GM12878 (cell line): Measurements from ENCODE around the gene NT5C1A. TPM values are rescaled to one million over a fixed set of nuclear protein-coding genes. Genes with fewer than 3 reads are reported as not detected.

ENCODE experiments used
- ATAC-seq: fragments of 200-7000 bp; cut with Tn5 transposase; 3 replicates; pipeline ENCODE4 v1.9.1; 2020; ENCODE audit warnings: mild to moderate bottlenecking, moderate library complexity
- BruUV-seq: library from RNA; stranded (reverse); fragments of 400-500 nt; replicated peaks from 2 replicates; lab custom pipeline; 2021; lab: Mats Ljungman, UMichigan
- CTCF ChIA-PET: fragments of 300-600 bp; sonication (Branson Sonifier 250); formaldehyde crosslinking; extraction: SDS; loops from one replicate; lab custom pipeline; 2021; ENCODE audit warnings: inconsistent platforms; lab: Yijun Ruan, JAX
- POLR2A ChIA-PET: fragments of 350-600 bp; formaldehyde crosslinking; extraction: SDS; loops from one replicate; lab custom pipeline; 2021; ENCODE audit warnings: inconsistent platforms; lab: Charles Lee
- RAD21 ChIA-PET: fragments of 300-600 bp; sonication (Branson Sonifier 250); formaldehyde crosslinking; loops from one replicate; lab custom pipeline; 2023; ENCODE audit warnings: antibody characterized with exemption; ENCODE audit not compliant: unreplicated experiment; lab: Charles Lee
- SMC1A ChIA-PET: fragments of 300-600 bp; sonication (Branson Sonifier 250); formaldehyde crosslinking; loops from one replicate; lab custom pipeline; 2023; ENCODE audit not compliant: unreplicated experiment, uncharacterized antibody; lab: Charles Lee
- DNase-seq: peaks from one replicate; pipeline ENCODE4 v3.0.0-alpha.2; 2011; ENCODE audit warnings: low read depth, low spot score
- FAIRE-seq: peaks from 3 replicates; lab custom pipeline; 2011; peaks lifted over from hg19 to GRCh38; lab: Jason Lieb, UNC
- H2AFZ ChIP-seq: 2 replicates; pipeline ENCODE4 v1.6.0; 2011; ENCODE audit warnings: low read depth, low read length, control low read depth; ENCODE audit not compliant: control insufficient read depth
- H3K27ac ChIP-seq: 2 replicates; pipeline ENCODE4 v1.5.1; 2011; ENCODE audit warnings: control low read depth; ENCODE audit not compliant: control insufficient read depth, insufficient read depth
- H3K27me3 ChIP-seq, 2 experiments: replicated peaks in 1 of 2; 2 replicates each; pipeline versions ENCODE4 v1.6.0 to v1.6.1; 2011; ENCODE audit warnings: low read length in 1 of 2; ENCODE audit not compliant: control insufficient read depth in 2 of 2, insufficient read depth in 2 of 2
- H3K36me3 ChIP-seq, 2 experiments: 2 replicates each; pipeline ENCODE4 v1.5.1; 2011; ENCODE audit warnings: low read length in 1 of 2; ENCODE audit not compliant: control insufficient read depth in 2 of 2, insufficient read depth in 2 of 2
- H3K4me1 ChIP-seq: 2 replicates; pipeline ENCODE4 v1.6.1; 2011; ENCODE audit warnings: mild to moderate bottlenecking, low read length, moderate library complexity, mixed read lengths; ENCODE audit not compliant: control insufficient read depth, insufficient read depth
- H3K4me2 ChIP-seq: 2 replicates; pipeline ENCODE4 v1.6.0; 2011; ENCODE audit warnings: control low read depth; ENCODE audit not compliant: control insufficient read depth, insufficient read depth
- H3K4me3 ChIP-seq: fragments of 200-600 bp; sonication (generic); 2 replicates; pipeline ENCODE4 v1.5.1; 2016
- H3K79me2 ChIP-seq: 2 replicates; pipeline ENCODE4 v1.6.0; 2011; ENCODE audit warnings: low read length; ENCODE audit not compliant: control insufficient read depth, insufficient read depth
- H3K9ac ChIP-seq: 2 replicates; pipeline ENCODE4 v1.8.0; 2011; ENCODE audit warnings: low read length, control low read depth, mixed read lengths; ENCODE audit not compliant: control insufficient read depth, insufficient read depth
- H3K9me3 ChIP-seq: replicated peaks from 3 replicates; pipeline ENCODE4 v1.5.1; 2011; ENCODE audit warnings: mild to moderate bottlenecking, low read length; ENCODE audit not compliant: control insufficient read depth, insufficient read depth
- H4K20me1 ChIP-seq: 2 replicates; pipeline ENCODE4 v1.6.0; 2011; ENCODE audit not compliant: control insufficient read depth, insufficient read depth
- BCL11A ChIP-seq: IDR thresholded peaks from 2 replicates; pipeline ENCODE4 v1.6.1; 2011; ENCODE audit warnings: low read depth, low read length
- BMI1 ChIP-seq: fragments of 450-650 bp; IDR thresholded peaks from 2 replicates; pipeline ENCODE4 v1.6.1; 2016; ENCODE audit warnings: mild to moderate bottlenecking, moderate library complexity, borderline replicate concordance
- CBFB ChIP-seq: IDR thresholded peaks from 2 replicates; pipeline ENCODE4 v1.6.1; 2016; ENCODE audit warnings: antibody characterized with exemption, low read depth
- CHD4 ChIP-seq: fragments of 200-600 bp; sonication (generic); IDR thresholded peaks from 2 replicates; pipeline ENCODE4 v1.6.1; 2016; ENCODE audit warnings: mild to moderate bottlenecking
- MEF2A ChIP-seq: IDR thresholded peaks from 2 replicates; pipeline ENCODE4 v1.6.1; 2011; ENCODE audit warnings: low read depth, mild to moderate bottlenecking, low read length, moderate library complexity; ENCODE audit not compliant: insufficient read depth
- NFIC ChIP-seq: IDR thresholded peaks from 2 replicates; pipeline ENCODE4 v1.6.1; 2012; ENCODE audit warnings: low read depth, mild to moderate bottlenecking, inconsistent platforms, low read length, moderate library complexity
- POLR2A ChIP-seq: IDR thresholded peaks from 2 replicates; pipeline ENCODE4 v1.6.1; 2011; ENCODE audit warnings: low read depth, mild to moderate bottlenecking, low read length
- SMAD1 ChIP-seq: fragments of 450-650 bp; IDR thresholded peaks from 2 replicates; pipeline ENCODE4 v1.6.1; 2018; ENCODE audit warnings: mild to moderate bottlenecking, low read depth; ENCODE audit not compliant: partially characterized antibody
- SMC3 ChIP-seq: IDR thresholded peaks from 2 replicates; pipeline ENCODE4 v1.6.1; 2011; ENCODE audit warnings: low read length, improper control_type of control experiment, borderline replicate concordance
- SP1 ChIP-seq: IDR thresholded peaks from one replicate; pipeline ENCODE4 v1.6.1; 2011; ENCODE audit warnings: low read depth, low read length
- TARDBP ChIP-seq: IDR thresholded peaks from 2 replicates; pipeline ENCODE4 v1.6.1; 2016; ENCODE audit warnings: borderline replicate concordance
- TBL1XR1 ChIP-seq: IDR thresholded peaks from 2 replicates; pipeline ENCODE4 v1.6.1; 2012; ENCODE audit warnings: low read depth, low read length, improper control_type of control experiment
- WGBS: methylation state at CpG from one replicate; pipeline ENCODE4 v1.1.6; 2016; ENCODE audit warnings: low lambda C conversion rate; ENCODE audit not compliant: insufficient replicate concordance, insufficient coverage; ENCODE audit errors: missing lambda C conversion rate; 5-methylcytosine and 5-hydroxymethylcytosine counted together
- in situ Hi-C: fragments of 300-500 bp; cut with MboI; formaldehyde crosslinking; loops from 9 replicates; pipeline ENCODE4 v1.14.3; 2018; ENCODE audit warnings: mixed read lengths
- intact Hi-C: fragments of 100-400 bp; cut with micrococcal nuclease; formaldehyde crosslinking; loops from one replicate; pipeline ENCODE4 v1.14.2; 2022; ENCODE audit not compliant: unreplicated experiment
- polyA plus RNA-seq, 11 experiments: library from polyadenylated mRNA; depleted of rRNA in 4 of 11; unstranded in 6 of 11; stranded (reverse) in 5 of 11; fragments of >200 nt; fragmentation: Nextera tagmentation in 4 of 11; fragmentation: Illumina TruSeq in 1 of 11; extraction: Ambion mirVana in 4 of 11; extraction: Trizol in 1 of 11; gene quantifications; 1 replicate in 1 of 11; 2 replicates in 10 of 11; pipeline versions ENCODE4 v1.2.1 to v1.2.3, GENCODE V29; 2011 to 2016; ENCODE audit warnings: inconsistent platforms in 2 of 11, missing spikeins in 2 of 11, low read depth in 1 of 11
- total RNA-seq, 4 experiments: library from RNA; depleted of rRNA in 3 of 4; stranded (reverse); fragments of >200 nt in 3 of 4; fragmentation: Illumina TruSeq in 1 of 4; extraction: Trizol in 1 of 4; gene quantifications; 2 replicates each; pipeline versions ENCODE4 v1.2.1 to v1.2.3, GENCODE V29; 2013 to 2021
- TF ChIP-seq, protein P1 (sequence below): IDR thresholded peaks from 2 replicates; pipeline ENCODE4 v1.6.1; 2011; ENCODE audit warnings: low read depth, low read length, improper control_type of control experiment, borderline replicate concordance
- TF ChIP-seq, protein P2 (sequence below): fragments of 450-650 bp; IDR thresholded peaks from 2 replicates; pipeline ENCODE4 v1.6.1; 2017; ENCODE audit warnings: antibody characterized with exemption, mild to moderate bottlenecking, moderate library complexity

The NT5C1A gene
- total and polyA plus RNA-seq, 10 of the 15 experiments (the other 5 are each of a cell fraction or from before 2014, with no cell fraction given) = 0.05 to 0.77 (median 0.22) TPM; not detected in 1

DNA sequence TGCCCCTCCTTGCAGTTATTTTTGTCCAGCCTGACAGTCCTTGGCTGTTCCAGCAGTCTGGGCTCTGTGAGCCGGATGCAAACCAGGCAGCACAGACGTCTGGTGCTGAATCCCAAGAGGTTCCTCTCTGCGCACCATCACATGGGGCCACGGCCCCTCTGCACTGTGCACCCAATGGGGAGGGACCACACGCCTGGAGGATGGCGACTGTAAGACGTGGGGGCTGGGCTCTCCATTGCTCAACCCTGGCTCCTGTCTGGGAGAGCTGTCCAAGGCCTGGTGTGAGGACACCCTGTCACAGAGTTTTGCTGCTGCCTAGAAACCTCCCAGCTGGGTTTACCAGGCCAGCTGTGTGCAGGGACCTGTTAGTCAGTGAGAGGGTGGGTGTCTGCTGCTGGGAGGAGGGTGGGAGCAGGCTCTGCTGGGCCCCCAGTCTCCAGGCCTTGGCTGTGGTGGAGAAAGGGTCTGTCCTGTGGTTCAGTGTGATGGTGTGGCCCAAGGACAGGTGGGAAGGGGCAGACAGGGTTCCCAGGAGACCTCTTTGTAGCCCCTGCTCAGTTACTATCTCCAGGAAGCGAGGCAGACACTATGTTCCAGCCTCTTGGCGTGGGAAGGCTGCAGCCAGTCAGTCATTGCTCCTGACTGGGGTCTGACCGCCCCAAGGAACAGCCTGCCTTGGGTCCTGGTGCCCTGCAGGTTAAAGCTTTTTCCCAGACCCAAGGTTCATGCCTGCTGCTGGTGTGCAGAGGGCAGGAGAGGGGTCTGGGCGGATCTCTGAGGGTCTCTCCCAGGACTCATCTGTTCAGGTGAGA, 46.2 kb downstream of the NT5C1A start (continued):
- no peak for TF ChIP-seq TBL1XR1

DNA sequence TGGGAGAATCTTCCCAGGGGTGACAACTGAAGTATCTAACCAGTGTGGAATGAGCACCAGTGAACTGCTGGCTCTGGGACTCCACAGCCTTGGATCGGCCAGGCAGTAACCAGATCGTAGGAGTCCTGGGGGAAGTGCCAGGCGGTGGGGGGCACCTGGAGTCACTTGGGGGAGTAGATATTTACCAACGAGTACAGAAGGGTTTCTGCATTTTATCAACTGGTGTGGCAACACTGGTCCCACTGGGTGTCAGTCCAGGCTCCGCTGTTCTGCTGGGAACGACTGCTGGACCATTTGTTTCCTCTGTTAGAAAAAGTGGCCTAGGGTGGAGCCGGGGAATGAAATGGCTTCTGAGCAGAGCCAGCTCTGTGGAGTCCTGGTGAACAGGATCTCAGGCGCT, 46.9 kb downstream of the NT5C1A start:
- Histone ChIP-seq H3K27me3 (peaks cover 2% of the 10 kb centered on the region in 2 experiments; a peak in 3 of 4 replicates), H3K4me1 (no peaks in the 10 kb centered on the region), H3K4me3 (no peak overlapping the region), H3K27ac (no peak overlapping the region), H3K9ac (no peak overlapping the region), H3K36me3 (no peaks in the 10 kb centered on the region), H3K9me3 (no peaks in the 10 kb centered on the region), H4K20me1 (no peaks in the 10 kb centered on the region), H3K4me2 (no peak overlapping the region), H3K79me2 (no peaks in the 10 kb centered on the region), H2AFZ (no peak overlapping the region)
- in situ Hi-C loops (no loop called here), intact Hi-C loops (no loop called here)
- SMC1A ChIA-PET = no interaction called here
- RAD21 ChIA-PET = no interaction called here
- 52% methylated on average over 8 of the region's 8 CpGs for WGBS
- POLR2A ChIA-PET = no interaction called here
- ATAC-seq (no peak), DNase-seq (no peak), FAIRE-seq (no peak)
- TF ChIP-seq MEF2A (no peak), CBFB (no peak), NFIC (no peak), TARDBP (no peak), CHD4 (no peak), BMI1 (no peak), SMAD1 (no peak), BCL11A (no peak), POLR2A (no peak), SMC3 (no peak), SP1 (no peak)
- TF ChIP-seq, protein P1, sequence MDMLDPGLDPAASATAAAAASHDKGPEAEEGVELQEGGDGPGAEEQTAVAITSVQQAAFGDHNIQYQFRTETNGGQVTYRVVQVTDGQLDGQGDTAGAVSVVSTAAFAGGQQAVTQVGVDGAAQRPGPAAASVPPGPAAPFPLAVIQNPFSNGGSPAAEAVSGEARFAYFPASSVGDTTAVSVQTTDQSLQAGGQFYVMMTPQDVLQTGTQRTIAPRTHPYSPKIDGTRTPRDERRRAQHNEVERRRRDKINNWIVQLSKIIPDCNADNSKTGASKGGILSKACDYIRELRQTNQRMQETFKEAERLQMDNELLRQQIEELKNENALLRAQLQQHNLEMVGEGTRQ = no peak
- TF ChIP-seq, protein P2, sequence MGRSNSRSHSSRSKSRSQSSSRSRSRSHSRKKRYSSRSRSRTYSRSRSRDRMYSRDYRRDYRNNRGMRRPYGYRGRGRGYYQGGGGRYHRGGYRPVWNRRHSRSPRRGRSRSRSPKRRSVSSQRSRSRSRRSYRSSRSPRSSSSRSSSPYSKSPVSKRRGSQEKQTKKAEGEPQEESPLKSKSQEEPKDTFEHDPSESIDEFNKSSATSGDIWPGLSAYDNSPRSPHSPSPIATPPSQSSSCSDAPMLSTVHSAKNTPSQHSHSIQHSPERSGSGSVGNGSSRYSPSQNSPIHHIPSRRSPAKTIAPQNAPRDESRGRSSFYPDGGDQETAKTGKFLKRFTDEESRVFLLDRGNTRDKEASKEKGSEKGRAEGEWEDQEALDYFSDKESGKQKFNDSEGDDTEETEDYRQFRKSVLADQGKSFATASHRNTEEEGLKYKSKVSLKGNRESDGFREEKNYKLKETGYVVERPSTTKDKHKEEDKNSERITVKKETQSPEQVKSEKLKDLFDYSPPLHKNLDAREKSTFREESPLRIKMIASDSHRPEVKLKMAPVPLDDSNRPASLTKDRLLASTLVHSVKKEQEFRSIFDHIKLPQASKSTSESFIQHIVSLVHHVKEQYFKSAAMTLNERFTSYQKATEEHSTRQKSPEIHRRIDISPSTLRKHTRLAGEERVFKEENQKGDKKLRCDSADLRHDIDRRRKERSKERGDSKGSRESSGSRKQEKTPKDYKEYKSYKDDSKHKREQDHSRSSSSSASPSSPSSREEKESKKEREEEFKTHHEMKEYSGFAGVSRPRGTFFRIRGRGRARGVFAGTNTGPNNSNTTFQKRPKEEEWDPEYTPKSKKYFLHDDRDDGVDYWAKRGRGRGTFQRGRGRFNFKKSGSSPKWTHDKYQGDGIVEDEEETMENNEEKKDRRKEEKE = no peak
- CTCF ChIA-PET = no interaction called here
- no TSS peak for BruUV-seq
